Liver (tissue), 3 donors: Measurements from ENCODE around the gene UBE2S.

Source experiments
- EGR1 ChIP-seq, 2 donors: IDR thresholded peaks; 2 replicates each; pipeline ENCODE4 v1.6.1; 2016 to 2018; ENCODE audit warnings: antibody characterized with exemption in 2 of 2, low read depth in 2 of 2
- HNF4A ChIP-seq, 2 donors: conservative IDR thresholded peaks; 2 replicates each; pipeline ENCODE4 v1.6.1; 2016; ENCODE audit warnings: antibody characterized with exemption in 2 of 2, mild to moderate bottlenecking in 2 of 2
- JUND ChIP-seq, 2 donors: IDR thresholded peaks; 2 replicates each; pipeline ENCODE4 v1.6.1; 2016; ENCODE audit warnings: antibody characterized with exemption in 2 of 2
- SP1 ChIP-seq: IDR thresholded peaks from 2 replicates; pipeline ENCODE4 v1.6.1; 2018; ENCODE audit warnings: antibody characterized with exemption, mild to moderate bottlenecking
- TAF1 ChIP-seq: conservative IDR thresholded peaks from 2 replicates; pipeline ENCODE4 v1.6.1; 2016; ENCODE audit warnings: antibody characterized with exemption, mild to moderate bottlenecking
- YY1 ChIP-seq: IDR thresholded peaks from 2 replicates; pipeline ENCODE4 v1.6.1; 2016; ENCODE audit warnings: antibody characterized with exemption, mild to moderate bottlenecking
- TF ChIP-seq, protein P1 (sequence below): fragments of 150-350 bp; IDR thresholded peaks from 2 replicates; pipeline ENCODE4 v1.5.1; 2017; ENCODE audit warnings: improper control_type of control experiment, low read depth, low read length; ENCODE audit not compliant: missing input control
- TF ChIP-seq, protein P2 (sequence below): IDR thresholded peaks from 2 replicates; pipeline ENCODE4 v1.6.1; 2016; ENCODE audit warnings: antibody characterized with exemption, mild to moderate bottlenecking
- TF ChIP-seq, protein P3 (sequence below): IDR thresholded peaks from 2 replicates; pipeline ENCODE4 v1.6.1; 2016; ENCODE audit warnings: antibody characterized with exemption
- donor health status: healthy.
- donor health status: healthy.

DNA sequence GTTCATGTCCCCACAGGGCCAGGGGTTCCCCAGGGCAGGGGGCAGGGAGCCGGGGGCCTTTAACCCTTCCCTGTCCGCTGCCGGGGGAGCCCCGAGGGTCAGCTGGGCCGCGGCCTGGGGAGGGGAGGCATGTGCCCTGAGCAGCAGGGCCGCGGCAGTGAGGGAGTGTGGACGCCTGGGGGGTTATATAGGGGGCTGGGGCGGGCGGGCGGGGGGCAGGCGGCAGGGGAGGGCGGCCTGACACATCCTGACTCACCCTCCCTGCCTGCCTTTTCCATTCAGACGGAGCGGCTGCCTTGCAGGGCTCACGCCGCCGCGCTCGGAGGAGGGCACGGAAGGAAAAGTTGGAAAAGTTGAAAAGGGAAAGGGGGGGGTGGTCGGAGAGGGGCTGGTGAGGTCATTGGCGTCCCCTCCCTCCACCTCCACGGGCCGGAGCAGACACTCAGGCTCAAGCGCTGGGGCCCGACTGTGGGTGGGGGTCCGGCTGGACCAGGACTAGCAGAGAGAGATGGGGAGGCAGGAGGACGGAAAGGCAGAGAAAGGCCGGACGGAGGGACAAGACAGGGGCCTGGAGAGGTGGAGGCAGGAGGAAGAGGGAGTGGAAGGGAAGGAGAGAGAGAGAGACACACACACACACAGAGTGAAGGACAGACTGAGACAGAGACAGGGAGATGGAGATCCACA is 37.1 kb downstream of the UBE2S start, which contains the start of gene IL11:
- TF ChIP-seq, protein P1, sequence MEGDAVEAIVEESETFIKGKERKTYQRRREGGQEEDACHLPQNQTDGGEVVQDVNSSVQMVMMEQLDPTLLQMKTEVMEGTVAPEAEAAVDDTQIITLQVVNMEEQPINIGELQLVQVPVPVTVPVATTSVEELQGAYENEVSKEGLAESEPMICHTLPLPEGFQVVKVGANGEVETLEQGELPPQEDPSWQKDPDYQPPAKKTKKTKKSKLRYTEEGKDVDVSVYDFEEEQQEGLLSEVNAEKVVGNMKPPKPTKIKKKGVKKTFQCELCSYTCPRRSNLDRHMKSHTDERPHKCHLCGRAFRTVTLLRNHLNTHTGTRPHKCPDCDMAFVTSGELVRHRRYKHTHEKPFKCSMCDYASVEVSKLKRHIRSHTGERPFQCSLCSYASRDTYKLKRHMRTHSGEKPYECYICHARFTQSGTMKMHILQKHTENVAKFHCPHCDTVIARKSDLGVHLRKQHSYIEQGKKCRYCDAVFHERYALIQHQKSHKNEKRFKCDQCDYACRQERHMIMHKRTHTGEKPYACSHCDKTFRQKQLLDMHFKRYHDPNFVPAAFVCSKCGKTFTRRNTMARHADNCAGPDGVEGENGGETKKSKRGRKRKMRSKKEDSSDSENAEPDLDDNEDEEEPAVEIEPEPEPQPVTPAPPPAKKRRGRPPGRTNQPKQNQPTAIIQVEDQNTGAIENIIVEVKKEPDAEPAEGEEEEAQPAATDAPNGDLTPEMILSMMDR = no peak
- TF ChIP-seq, protein P2, sequence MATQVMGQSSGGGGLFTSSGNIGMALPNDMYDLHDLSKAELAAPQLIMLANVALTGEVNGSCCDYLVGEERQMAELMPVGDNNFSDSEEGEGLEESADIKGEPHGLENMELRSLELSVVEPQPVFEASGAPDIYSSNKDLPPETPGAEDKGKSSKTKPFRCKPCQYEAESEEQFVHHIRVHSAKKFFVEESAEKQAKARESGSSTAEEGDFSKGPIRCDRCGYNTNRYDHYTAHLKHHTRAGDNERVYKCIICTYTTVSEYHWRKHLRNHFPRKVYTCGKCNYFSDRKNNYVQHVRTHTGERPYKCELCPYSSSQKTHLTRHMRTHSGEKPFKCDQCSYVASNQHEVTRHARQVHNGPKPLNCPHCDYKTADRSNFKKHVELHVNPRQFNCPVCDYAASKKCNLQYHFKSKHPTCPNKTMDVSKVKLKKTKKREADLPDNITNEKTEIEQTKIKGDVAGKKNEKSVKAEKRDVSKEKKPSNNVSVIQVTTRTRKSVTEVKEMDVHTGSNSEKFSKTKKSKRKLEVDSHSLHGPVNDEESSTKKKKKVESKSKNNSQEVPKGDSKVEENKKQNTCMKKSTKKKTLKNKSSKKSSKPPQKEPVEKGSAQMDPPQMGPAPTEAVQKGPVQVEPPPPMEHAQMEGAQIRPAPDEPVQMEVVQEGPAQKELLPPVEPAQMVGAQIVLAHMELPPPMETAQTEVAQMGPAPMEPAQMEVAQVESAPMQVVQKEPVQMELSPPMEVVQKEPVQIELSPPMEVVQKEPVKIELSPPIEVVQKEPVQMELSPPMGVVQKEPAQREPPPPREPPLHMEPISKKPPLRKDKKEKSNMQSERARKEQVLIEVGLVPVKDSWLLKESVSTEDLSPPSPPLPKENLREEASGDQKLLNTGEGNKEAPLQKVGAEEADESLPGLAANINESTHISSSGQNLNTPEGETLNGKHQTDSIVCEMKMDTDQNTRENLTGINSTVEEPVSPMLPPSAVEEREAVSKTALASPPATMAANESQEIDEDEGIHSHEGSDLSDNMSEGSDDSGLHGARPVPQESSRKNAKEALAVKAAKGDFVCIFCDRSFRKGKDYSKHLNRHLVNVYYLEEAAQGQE = no peak
- TF ChIP-seq EGR1 (IDR thresholded peaks at IDR 0.05; ENCODE audit: low read depth in 2 of 2) (no peak), TAF1 (no peak), YY1 (no peak), HNF4A (conservative IDR thresholded peaks at IDR 0.05) (no peak), SP1 (no peak), JUND (IDR thresholded peaks at IDR 0.05) (no peak)
- TF ChIP-seq, protein P3, sequence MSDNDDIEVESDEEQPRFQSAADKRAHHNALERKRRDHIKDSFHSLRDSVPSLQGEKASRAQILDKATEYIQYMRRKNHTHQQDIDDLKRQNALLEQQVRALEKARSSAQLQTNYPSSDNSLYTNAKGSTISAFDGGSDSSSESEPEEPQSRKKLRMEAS = no peak
